Vagina (tissue), 2 donors: ENCODE data around the gene MYOZ3. TPM values are rescaled to one million over a fixed set of nuclear protein-coding genes. Genes with fewer than 3 reads are reported as not detected.

Experiments
- DNase-seq, 2 donors: peaks; one replicate each; pipeline ENCODE4 v3.0.0-alpha.2; 2017; ENCODE audit errors: extremely low spot score in 2 of 2
- H3K27ac ChIP-seq: fragments of 200-600 bp; sonication (generic); one replicate; pipeline ENCODE4 v1.5.1; 2019
- H3K27me3 ChIP-seq: fragments of 200-600 bp; sonication (generic); one replicate; pipeline ENCODE4 v1.5.1; 2019
- H3K36me3 ChIP-seq, 2 donors: fragments of 200-600 bp; sonication (generic); one replicate each; pipeline ENCODE4 v1.5.1; 2017 to 2019
- H3K4me1 ChIP-seq: fragments of 200-600 bp; sonication (generic); one replicate; pipeline ENCODE4 v1.5.1; 2019
- H3K4me3 ChIP-seq, 2 donors: fragments of 200-600 bp; sonication (generic); 1 replicate in 1 of 2; 2 replicates in 1 of 2; pipeline ENCODE4 v1.5.1; 2016 to 2019
- H3K9me3 ChIP-seq: fragments of 200-600 bp; sonication (generic); one replicate; pipeline ENCODE4 v1.5.1; 2019
- POLR2A ChIP-seq, 2 donors: fragments of 450-650 bp; IDR thresholded peaks; one replicate each; pipeline ENCODE4 v1.6.1; 2017; ENCODE audit warnings: antibody characterized with exemption in 2 of 2, mild to moderate bottlenecking in 2 of 2, moderate library complexity in 2 of 2
- POLR2AphosphoS5 ChIP-seq, 2 donors: sonication (generic); formaldehyde crosslinking; IDR thresholded peaks; one replicate each; pipeline ENCODE4 v1.9.0; 2017; ENCODE audit warnings: antibody characterized with exemption in 2 of 2, mild to moderate bottlenecking in 2 of 2, low read depth in 1 of 2; ENCODE audit not compliant: insufficient read depth in 1 of 2
- intact Hi-C: fragments of 100-400 bp; cut with DNase I; formaldehyde crosslinking; loops from one replicate; pipeline ENCODE4 v1.15.1; 2023
- total RNA-seq: library from RNA; depleted of rRNA; stranded (reverse); fragments of >200 nt; gene quantifications from one replicate; pipeline ENCODE4 v1.2.3, GENCODE V29; 2016
- TF ChIP-seq, protein P1 (sequence below), 3 experiments: fragments of 450-650 bp in 2 of 3; fragments of 200-600 bp in 1 of 3; sonication (generic) in 1 of 3; IDR thresholded peaks; one replicate each; pipeline ENCODE4 v1.5.1; 2017 to 2019; ENCODE audit warnings: antibody characterized with exemption in 3 of 3, mild to moderate bottlenecking in 2 of 3, moderate library complexity in 2 of 3

Gene MYOZ3
- total RNA-seq, 1 donor from 2014 or later: not detected

DNA sequence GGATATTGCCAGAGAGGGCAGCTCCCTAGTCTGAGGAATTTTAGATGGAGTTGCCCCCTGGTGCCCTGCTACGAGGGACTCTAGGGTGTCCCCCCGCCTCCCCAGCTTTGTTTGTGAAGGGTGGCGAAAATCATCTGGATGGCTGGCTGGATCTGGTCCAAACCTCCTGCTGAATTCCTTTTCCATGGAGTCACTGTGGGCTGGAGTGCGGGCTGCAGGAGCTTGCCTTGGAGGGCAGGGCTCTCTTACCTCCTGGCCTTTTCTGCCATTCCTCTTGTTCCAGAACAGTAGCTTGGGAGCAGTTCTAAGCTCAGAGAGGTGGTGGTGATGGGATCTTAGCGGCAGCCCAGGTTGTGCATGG is 18.5 kb upstream of the MYOZ3 start:
- TF ChIP-seq POLR2A (IDR thresholded peaks at IDR 0.05) (no peak), POLR2AphosphoS5 (IDR thresholded peaks at IDR 0.05; ENCODE audit: insufficient read depth in 1 of 2, low read depth in 1 of 2) (peak; percentile 28 to 49)
- H3K4me1 ChIP-seq: peaks cover 78% of the 10 kb centered on the region

DNA sequence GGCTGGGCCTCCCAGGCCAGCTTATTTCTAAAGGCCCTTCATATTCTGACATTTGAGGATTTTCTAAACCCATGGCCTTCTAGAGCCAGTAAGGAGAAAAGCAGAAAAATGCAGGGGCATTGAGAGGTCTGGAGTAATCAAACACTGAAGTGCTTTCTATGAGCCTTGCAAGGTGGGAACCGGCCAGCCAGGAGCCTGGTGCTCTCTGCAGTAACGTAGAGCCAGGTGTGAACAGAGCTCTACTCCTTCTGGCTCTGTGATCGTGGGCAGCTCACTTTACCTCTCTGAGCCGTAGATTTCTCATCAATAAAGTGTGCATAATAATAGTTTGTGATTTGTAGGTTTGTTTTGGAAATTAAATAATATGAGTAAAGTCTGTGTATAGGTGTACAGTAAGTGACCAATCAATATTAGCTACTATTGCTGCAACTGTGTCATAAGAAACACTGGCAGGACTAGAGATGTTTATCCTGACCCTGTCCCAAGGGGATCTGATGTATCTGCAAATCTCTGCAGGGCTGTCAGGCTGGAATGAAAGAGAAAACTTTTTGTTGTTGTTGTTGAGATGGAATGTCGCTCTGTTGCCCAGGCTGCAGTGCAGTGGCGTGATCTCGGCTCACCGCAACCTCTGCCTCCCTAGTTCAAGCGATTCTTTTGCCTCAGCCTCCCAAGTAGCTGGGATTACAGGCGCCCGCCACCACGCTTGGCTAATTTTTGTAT is 17.9 kb upstream of the MYOZ3 start:
- Histone ChIP-seq H3K27ac (peak overlapping the region; percentile 91), H3K27me3 (no peaks in the 10 kb centered on the region), H3K36me3 (no peaks in the 10 kb centered on the region), H3K9me3 (no peaks in the 10 kb centered on the region), H3K4me1 (peaks cover 74% of the 10 kb centered on the region), H3K4me3 (no peak overlapping the region)
- DNase-seq: no peak
- TF ChIP-seq, protein P1, sequence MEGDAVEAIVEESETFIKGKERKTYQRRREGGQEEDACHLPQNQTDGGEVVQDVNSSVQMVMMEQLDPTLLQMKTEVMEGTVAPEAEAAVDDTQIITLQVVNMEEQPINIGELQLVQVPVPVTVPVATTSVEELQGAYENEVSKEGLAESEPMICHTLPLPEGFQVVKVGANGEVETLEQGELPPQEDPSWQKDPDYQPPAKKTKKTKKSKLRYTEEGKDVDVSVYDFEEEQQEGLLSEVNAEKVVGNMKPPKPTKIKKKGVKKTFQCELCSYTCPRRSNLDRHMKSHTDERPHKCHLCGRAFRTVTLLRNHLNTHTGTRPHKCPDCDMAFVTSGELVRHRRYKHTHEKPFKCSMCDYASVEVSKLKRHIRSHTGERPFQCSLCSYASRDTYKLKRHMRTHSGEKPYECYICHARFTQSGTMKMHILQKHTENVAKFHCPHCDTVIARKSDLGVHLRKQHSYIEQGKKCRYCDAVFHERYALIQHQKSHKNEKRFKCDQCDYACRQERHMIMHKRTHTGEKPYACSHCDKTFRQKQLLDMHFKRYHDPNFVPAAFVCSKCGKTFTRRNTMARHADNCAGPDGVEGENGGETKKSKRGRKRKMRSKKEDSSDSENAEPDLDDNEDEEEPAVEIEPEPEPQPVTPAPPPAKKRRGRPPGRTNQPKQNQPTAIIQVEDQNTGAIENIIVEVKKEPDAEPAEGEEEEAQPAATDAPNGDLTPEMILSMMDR (IDR thresholded peaks at IDR 0.05): no peak
- no peak for TF ChIP-seq POLR2AphosphoS5 (IDR thresholded peaks at IDR 0.05; ENCODE audit: insufficient read depth in 1 of 2, low read depth in 1 of 2)
- no peak for TF ChIP-seq POLR2A (IDR thresholded peaks at IDR 0.05)
- intact Hi-C loops: no loop called here

More for the DNA sequence above, 18.5 kb upstream of the MYOZ3 start:
- no peak for DNase-seq
- H3K27ac ChIP-seq: peak overlapping the region; percentile 91
- H3K4me3 ChIP-seq: no peak overlapping the region
- H3K36me3 ChIP-seq: no peaks in the 10 kb centered on the region
- intact Hi-C loops: no loop called here
- H3K27me3 ChIP-seq: no peaks in the 10 kb centered on the region
- H3K9me3 ChIP-seq: no peaks in the 10 kb centered on the region

DNA sequence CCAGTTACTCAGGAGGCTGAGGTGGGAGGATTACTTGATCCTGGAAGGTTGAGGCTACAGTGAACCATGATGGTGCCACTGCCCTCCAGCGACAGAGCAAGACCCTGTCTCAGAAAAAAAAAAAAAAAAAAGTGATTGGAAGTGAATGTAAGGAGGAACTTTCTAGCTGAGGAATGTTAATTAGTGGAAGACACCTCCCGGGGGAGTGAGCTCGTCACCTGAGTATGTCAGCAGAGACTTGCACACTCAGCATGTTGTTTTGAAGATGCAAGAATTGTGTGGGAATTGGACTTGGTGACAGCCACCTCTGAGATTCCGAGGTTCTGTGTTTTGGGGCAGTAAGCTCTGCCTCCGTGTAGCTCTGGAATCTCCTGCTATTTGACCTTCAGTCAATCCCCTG is 17.0 kb upstream of the MYOZ3 start:
- Histone ChIP-seq H3K36me3 (no peaks in the 10 kb centered on the region), H3K27me3 (no peaks in the 10 kb centered on the region), H3K9me3 (no peaks in the 10 kb centered on the region), H3K4me1 (peaks cover 66% of the 10 kb centered on the region), H3K4me3 (no peak overlapping the region), H3K27ac (peak overlapping the region; percentile 91)
- intact Hi-C loops: no loop called here
- no peak for DNase-seq
- TF ChIP-seq, protein P1 (IDR thresholded peaks at IDR 0.05): no peak
- TF ChIP-seq POLR2AphosphoS5 (IDR thresholded peaks at IDR 0.05; ENCODE audit: insufficient read depth in 1 of 2, low read depth in 1 of 2) (no peak), POLR2A (IDR thresholded peaks at IDR 0.05) (no peak)

DNA sequence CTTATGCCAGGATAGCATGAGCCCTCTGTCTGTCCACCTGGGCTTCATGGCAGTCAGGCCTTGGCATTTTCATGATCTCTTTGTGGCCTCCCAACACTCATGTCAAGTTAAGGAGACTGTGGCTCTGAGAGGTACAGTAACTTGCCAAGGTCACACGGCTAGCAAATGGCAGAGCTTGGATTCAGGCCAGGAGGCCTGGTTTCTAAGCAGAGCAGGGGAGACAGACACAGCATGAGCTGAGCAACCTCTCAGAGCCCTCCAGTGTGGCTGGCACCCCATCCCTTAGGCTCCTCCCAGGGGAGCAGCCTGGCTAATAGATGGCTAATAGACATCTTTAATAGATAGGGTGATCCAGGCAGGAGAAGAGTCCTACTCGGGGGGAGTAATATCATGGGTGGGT is 16.5 kb upstream of the MYOZ3 start:
- Histone ChIP-seq H3K27ac (peak overlapping the region; percentile 91), H3K4me3 (no peak overlapping the region), H3K27me3 (no peaks in the 10 kb centered on the region), H3K4me1 (peaks cover 62% of the 10 kb centered on the region), H3K9me3 (no peaks in the 10 kb centered on the region), H3K36me3 (no peaks in the 10 kb centered on the region)
- intact Hi-C loops: no loop called here
- TF ChIP-seq, protein P1 (IDR thresholded peaks at IDR 0.05): no peak
- no peak for TF ChIP-seq POLR2AphosphoS5 (IDR thresholded peaks at IDR 0.05; ENCODE audit: insufficient read depth in 1 of 2, low read depth in 1 of 2)
- TF ChIP-seq POLR2A (IDR thresholded peaks at IDR 0.05): no peak
- no peak for DNase-seq

DNA sequence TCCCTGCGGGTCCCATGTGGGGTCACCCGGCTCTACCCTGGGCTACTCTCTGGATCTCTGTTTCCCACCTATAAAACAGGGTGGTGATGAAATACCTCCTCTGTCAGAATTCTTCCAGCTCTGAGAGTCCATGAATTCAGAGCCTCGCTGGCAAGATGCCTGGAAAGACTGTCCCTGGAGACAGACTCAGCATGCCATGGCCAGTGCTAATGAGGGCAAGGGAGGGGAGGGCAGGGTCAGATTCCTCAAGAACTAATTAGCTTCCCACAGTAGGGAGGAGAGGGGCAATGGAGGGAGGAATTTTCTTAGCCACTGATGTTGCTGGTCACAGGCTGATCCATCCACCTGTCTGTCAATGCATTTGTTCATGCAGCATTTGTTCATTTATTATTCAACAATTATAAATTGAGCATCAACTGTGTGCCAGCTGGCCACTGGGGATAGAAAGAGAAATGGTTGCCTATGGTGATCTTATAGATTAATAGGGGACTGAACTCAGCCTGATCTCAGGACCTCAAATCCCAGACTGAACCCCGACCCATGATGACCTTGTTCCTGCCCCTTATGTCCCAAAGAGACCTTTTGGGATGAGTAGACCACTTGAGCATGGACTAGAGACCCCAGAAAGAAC is 15.9 kb upstream of the MYOZ3 start:
- Histone ChIP-seq H3K4me3 (no peak overlapping the region), H3K4me1 (peaks cover 55% of the 10 kb centered on the region), H3K36me3 (no peaks in the 10 kb centered on the region), H3K27me3 (no peaks in the 10 kb centered on the region), H3K9me3 (no peaks in the 10 kb centered on the region), H3K27ac (peak overlapping the region; percentile 91)
- DNase-seq: no peak
- intact Hi-C loops: no loop called here
- TF ChIP-seq POLR2A (IDR thresholded peaks at IDR 0.05): no peak
- no peak for TF ChIP-seq POLR2AphosphoS5 (IDR thresholded peaks at IDR 0.05; ENCODE audit: insufficient read depth in 1 of 2, low read depth in 1 of 2)
- TF ChIP-seq, protein P1 (IDR thresholded peaks at IDR 0.05): no peak
